ENCODE data around the gene C8B.

C8B gene

GRCh38 chr1:56965916-56966697 is at the start of gene C8B:
Gene C8B (minus strand): TSS chr1:56966015. CDS start chr1:56965948, 67 bp downstream.
- no peak for DNase-seq

GRCh38 chr1:57015071-57015470 is 49.3 kb upstream of the C8B start:
- DNase-seq, result no peak

- no peak for DNase-seq
These were observed 47.7 kb upstream of the C8B start for GRCh38 chr1:57013522-57013921.

GRCh38 chr1:57012315-57012714 is 46.5 kb upstream of the C8B start:
- no peak for DNase-seq

- no peak for DNase-seq
These were observed 44.7 kb upstream of the C8B start for GRCh38 chr1:57010511-57010910.

GRCh38 chr1:57007948-57008347 is 42.1 kb upstream of the C8B start:
- DNase-seq, result no peak

- DNase-seq, result no peak
These were observed 41.7 kb upstream of the C8B start for GRCh38 chr1:57007472-57007871.

GRCh38 chr1:57003398-57004139 is 37.8 kb upstream of the C8B start:
- no peak for DNase-seq

- no peak for DNase-seq
These were observed 29.7 kb upstream of the C8B start for GRCh38 chr1:56995414-56996100.

- DNase-seq, result no peak
These were observed 27.7 kb upstream of the C8B start for GRCh38 chr1:56993475-56993874.

GRCh38 chr1:56992318-56993125 is 26.7 kb upstream of the C8B start:
- DNase-seq, result no peak

GRCh38 chr1:56991576-56991975 is 25.8 kb upstream of the C8B start:
- DNase-seq, result no peak

GRCh38 chr1:56986397-56986796 is 20.6 kb upstream of the C8B start:
- no peak for DNase-seq

- DNase-seq, result no peak
These were observed 20.0 kb upstream of the C8B start for GRCh38 chr1:56985857-56986256.

- no peak for DNase-seq
These were observed 17.7 kb upstream of the C8B start for GRCh38 chr1:56983484-56983883.

GRCh38 chr1:56979986-56980755 is 14.4 kb upstream of the C8B start:
- no peak for DNase-seq

- no peak for DNase-seq
These were observed 13.0 kb upstream of the C8B start for GRCh38 chr1:56978819-56979218.

GRCh38 chr1:56977910-56978309 is 12.1 kb upstream of the C8B start:
- DNase-seq, result no peak

- no peak for DNase-seq
These were observed 9.6 kb upstream of the C8B start for GRCh38 chr1:56975446-56975845.

- DNase-seq, result no peak
These were observed 8.3 kb upstream of the C8B start for GRCh38 chr1:56973923-56974742.

- no peak for DNase-seq
These were observed 7.2 kb upstream of the C8B start for GRCh38 chr1:56972976-56973375.

Data from retina (tissue), 1 donor.